HEK293T (cell line): ENCODE data around the gene PBXIP1.
"Not testable (repeated sequence)": the region's sequence is repeated elsewhere in the genome, so short reads cannot be mapped to it uniquely, and the experiment has no call there.

Experiments used
- CTCF ChIA-PET: fragments of 350-600 bp; formaldehyde crosslinking; extraction: SDS; loops from one replicate; lab custom pipeline; 2021; ENCODE audit warnings: antibody characterized with exemption, inconsistent platforms; lab: Yijun Ruan, JAX
- POLR2A ChIA-PET: fragments of 350-600 bp; formaldehyde crosslinking; extraction: SDS; loops from one replicate; lab custom pipeline; 2020; ENCODE audit warnings: antibody characterized with exemption, inconsistent platforms; lab: Yijun Ruan, JAX
- DNase-seq: peaks from one replicate; pipeline ENCODE4 v3.0.0; 2012; ENCODE audit warnings: mixed read lengths; ENCODE audit errors: extremely low spot score
- ARNT ChIP-seq: fragments of 450-650 bp; IDR thresholded peaks from 2 replicates; pipeline ENCODE4 v1.6.1; 2017; ENCODE audit warnings: mild to moderate bottlenecking
- BHLHE40 ChIP-seq: fragments of 450-650 bp; IDR thresholded peaks from 2 replicates; pipeline ENCODE4 v1.6.1; 2016; ENCODE audit warnings: mild to moderate bottlenecking, moderate library complexity, borderline replicate concordance
- CTBP1 ChIP-seq: fragments of 450-650 bp; IDR thresholded peaks from 2 replicates; pipeline ENCODE4 v1.6.1; 2016; ENCODE audit warnings: borderline replicate concordance
- ELF4 ChIP-seq: fragments of 450-650 bp; IDR thresholded peaks from 2 replicates; pipeline ENCODE4 v1.6.1; 2017; ENCODE audit warnings: antibody characterized with exemption
- FOXA1 ChIP-seq: fragments of 450-650 bp; IDR thresholded peaks from 2 replicates; pipeline ENCODE4 v1.6.1; 2016; ENCODE audit warnings: mild to moderate bottlenecking
- FOXK2 ChIP-seq: fragments of 450-650 bp; IDR thresholded peaks from 2 replicates; pipeline ENCODE4 v1.6.1; 2016; ENCODE audit warnings: mild to moderate bottlenecking
- FOXM1 ChIP-seq: fragments of 450-650 bp; IDR thresholded peaks from 2 replicates; pipeline ENCODE4 v1.6.1; 2017; ENCODE audit warnings: mild to moderate bottlenecking, borderline replicate concordance
- HDGF ChIP-seq: fragments of 450-650 bp; IDR thresholded peaks from 2 replicates; pipeline ENCODE4 v1.6.1; 2017; ENCODE audit warnings: antibody characterized with exemption, borderline replicate concordance
- L3MBTL2 ChIP-seq: fragments of 450-650 bp; conservative IDR thresholded peaks from 2 replicates; pipeline ENCODE4 v1.6.1; 2016; ENCODE audit warnings: mild to moderate bottlenecking
- LEF1 ChIP-seq: fragments of 450-650 bp; IDR thresholded peaks from 2 replicates; pipeline ENCODE4 v1.6.1; 2017; ENCODE audit warnings: mild to moderate bottlenecking, borderline replicate concordance
- NFRKB ChIP-seq: fragments of 450-650 bp; IDR thresholded peaks from 2 replicates; pipeline ENCODE4 v1.6.1; 2016; ENCODE audit warnings: mild to moderate bottlenecking, moderate library complexity
- SP1 ChIP-seq: fragments of 450-650 bp; IDR thresholded peaks from 2 replicates; pipeline ENCODE4 v1.6.1; 2017
- SUZ12 ChIP-seq: fragments of 450-650 bp; IDR thresholded peaks from 2 replicates; pipeline ENCODE4 v1.6.1; 2016; ENCODE audit warnings: mild to moderate bottlenecking
- TARDBP ChIP-seq: fragments of 450-650 bp; IDR thresholded peaks from 2 replicates; pipeline ENCODE4 v1.6.1; 2016
- ZNF384 ChIP-seq: fragments of 450-650 bp; IDR thresholded peaks from 2 replicates; pipeline ENCODE4 v1.6.1; 2016
- TF ChIP-seq, protein P1 (sequence below): fragments of 450-650 bp; IDR thresholded peaks from 2 replicates; pipeline ENCODE4 v1.6.1; 2016

Gene PBXIP1

GRCh38 chr1:154988058-154988954, 32.4 kb upstream of the PBXIP1 start:
- POLR2A ChIA-PET = interaction anchor here (0.8 to 1.9 kb wide), 5 partner anchors 11 to 31 kb away, joined by 3 to 5 read pairs (median 3); partner anchors contain the start of gene SHC1
- CTCF ChIA-PET = interaction anchor here (1.2 kb wide), 1 partner anchor 73 kb away, joined by 3 read pairs; no protein-coding TSS in a partner anchor
- TF ChIP-seq ZNF384 (no peak), SP1 (no peak), FOXM1 (no peak), ELF4 (no peak), L3MBTL2 (no peak), NFRKB (no peak), ARNT (no peak), HDGF (no peak), BHLHE40 (no peak), TARDBP (no peak), CTBP1 (no peak), LEF1 (no peak), FOXK2 (no peak), FOXA1 (no peak), SUZ12 (no peak)
- TF ChIP-seq, protein P1, sequence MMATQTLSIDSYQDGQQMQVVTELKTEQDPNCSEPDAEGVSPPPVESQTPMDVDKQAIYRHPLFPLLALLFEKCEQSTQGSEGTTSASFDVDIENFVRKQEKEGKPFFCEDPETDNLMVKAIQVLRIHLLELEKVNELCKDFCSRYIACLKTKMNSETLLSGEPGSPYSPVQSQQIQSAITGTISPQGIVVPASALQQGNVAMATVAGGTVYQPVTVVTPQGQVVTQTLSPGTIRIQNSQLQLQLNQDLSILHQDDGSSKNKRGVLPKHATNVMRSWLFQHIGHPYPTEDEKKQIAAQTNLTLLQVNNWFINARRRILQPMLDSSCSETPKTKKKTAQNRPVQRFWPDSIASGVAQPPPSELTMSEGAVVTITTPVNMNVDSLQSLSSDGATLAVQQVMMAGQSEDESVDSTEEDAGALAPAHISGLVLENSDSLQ = no peak
- no peak for DNase-seq

DNA sequence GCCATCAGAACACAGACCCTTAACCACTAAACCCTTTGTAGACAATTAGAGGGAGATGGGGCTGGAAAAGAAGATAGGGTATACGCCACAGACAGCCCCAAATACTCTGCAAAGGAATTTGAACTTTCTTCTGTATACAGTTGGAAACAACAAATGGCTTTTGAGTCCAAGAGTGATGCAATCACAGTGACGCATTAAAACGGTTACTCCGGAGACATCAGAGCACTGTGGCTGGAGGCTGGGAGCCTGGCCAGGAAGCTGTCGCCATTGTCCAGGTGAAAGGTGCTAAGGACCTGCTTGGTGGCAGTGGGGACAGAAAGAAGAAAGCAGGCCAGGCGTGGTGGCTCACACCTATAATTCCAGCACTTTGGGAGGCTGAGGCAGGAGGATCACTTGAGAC, 31.4 kb upstream of the PBXIP1 start:
- no peak for DNase-seq
- POLR2A ChIA-PET = interaction anchor here (1.1 to 1.9 kb wide), 2 partner anchors 12 to 30 kb away, joined by 3 to 5 read pairs; no protein-coding TSS in a partner anchor
- TF ChIP-seq SP1 = no peak
- TF ChIP-seq BHLHE40 = no peak
- TF ChIP-seq FOXM1 = no peak
- TF ChIP-seq, protein P1 = no peak
- TF ChIP-seq ARNT = no peak
- no peak for TF ChIP-seq TARDBP
- no peak for TF ChIP-seq CTBP1
- TF ChIP-seq ZNF384 = no peak
- TF ChIP-seq ELF4 = no peak
- TF ChIP-seq SUZ12 = no peak
- no peak for TF ChIP-seq LEF1
- no peak for TF ChIP-seq HDGF
- CTCF ChIA-PET = no interaction called here

DNA sequence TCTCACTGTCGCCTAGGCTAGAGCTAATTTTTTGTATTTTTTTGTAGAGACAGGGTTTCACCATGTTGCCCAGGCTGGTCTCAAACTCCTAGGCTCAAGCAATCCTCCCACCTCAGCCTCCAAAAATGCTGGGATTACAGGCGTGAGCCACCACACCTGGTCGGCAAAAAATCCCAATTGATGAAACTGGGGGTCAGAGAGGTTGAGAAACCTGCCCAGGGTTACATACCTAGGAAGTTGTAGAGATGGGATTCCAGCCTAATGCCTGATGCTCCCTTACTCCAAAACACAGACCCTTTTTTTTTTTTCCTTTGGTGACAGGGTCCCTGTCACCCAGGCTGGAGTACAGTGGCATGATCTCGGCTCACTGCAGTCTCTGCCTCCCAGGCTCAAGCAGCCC, 30.8 kb upstream of the PBXIP1 start:
- DNase-seq, CTCF ChIA-PET, POLR2A ChIA-PET: not testable (repeated sequence)

DNA sequence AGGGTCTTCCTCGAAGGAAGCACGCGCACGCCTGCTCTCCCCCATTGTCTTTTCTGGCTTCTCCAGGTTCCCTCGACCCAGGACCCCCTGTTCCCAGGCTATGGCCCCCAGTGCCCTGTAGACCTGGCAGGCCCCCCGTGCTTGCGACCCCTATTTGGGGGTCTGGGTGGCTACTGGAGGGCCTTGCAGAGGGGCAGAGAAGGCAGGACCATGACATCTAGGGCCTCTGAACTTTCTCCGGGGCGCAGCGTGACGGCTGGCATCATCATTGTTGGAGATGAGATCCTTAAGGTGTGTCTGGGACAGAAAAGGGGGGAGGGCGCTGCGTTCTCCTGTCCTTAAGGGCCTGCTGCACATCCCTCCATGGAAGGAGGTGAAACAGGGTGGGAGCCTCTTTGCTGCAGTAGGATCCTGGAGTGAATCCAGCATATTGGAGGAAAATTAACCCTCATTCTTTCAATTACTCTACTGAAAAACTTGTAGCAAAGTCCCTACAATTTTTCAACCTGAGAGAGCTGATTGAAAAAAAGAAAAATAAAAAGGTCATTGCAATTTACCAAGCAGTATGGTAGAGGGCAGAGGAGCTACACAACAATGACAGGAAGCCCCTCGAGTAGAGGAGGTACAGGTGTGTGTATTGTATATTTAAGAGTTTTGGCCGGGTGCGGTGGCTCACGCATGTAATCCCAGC, 28.0 kb upstream of the PBXIP1 start:
- CTCF ChIA-PET = interaction anchor here (0.9 to 2.9 kb wide), 3 partner anchors 11 to 34 kb away, joined by 3 to 26 read pairs (median 7); partner anchors contain the start of gene LENEP
- TF ChIP-seq TARDBP = no peak
- no peak for TF ChIP-seq CTBP1
- TF ChIP-seq, protein P1 = no peak
- TF ChIP-seq LEF1 = no peak
- TF ChIP-seq FOXM1 = no peak
- TF ChIP-seq FOXA1 = no peak
- no peak for TF ChIP-seq SP1
- TF ChIP-seq L3MBTL2 = no peak
- TF ChIP-seq BHLHE40 = no peak
- TF ChIP-seq ELF4 = no peak
- no peak for TF ChIP-seq NFRKB
- POLR2A ChIA-PET = interaction anchor here (0.9 to 3.7 kb wide), 14 partner anchors 10 to 92 kb away, joined by 3 to 58 read pairs (median 5); partner anchors contain the start of genes ADAM15, CKS1B, LENEP and PBXIP1
- DNase-seq = no peak

DNA sequence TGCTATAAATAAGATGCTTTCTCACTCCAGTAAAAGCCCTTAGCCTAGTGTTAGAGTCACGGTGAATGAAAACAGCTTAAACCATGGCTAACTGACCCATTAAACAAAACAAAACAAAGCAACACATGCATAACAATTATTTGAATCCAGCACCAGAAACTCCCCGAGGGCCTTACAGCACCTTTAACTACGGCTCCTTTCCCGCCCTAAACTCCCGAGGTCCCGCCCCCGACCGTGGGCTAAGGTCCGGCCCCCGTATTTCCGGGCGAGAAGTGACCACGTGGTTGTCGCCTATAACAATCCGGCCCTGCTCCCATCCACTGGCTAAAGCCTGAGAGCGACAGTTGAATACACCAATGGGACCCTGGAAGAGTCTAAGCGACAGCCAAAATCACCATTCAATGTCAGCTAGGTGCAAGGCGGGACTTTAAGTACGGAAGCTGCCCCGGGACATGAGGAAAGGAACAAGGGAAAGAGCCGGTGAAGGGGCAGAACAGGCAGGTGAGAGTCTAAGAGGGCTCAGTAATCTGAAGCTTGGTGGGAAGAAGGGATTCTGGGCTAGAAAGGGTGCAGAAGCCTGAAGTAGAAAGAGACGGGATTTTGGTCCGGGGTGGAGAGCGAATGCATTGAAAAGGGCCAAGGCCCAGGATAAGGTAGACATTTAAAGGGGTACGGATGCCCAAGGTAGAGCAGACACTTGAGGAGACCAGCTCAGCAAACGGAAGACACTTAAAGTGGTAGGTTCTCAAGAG, 27.2 kb upstream of the PBXIP1 start, which contains the start of gene FLAD1:
FLAD1 (plus strand) TSS at position 448 of the 752 bp plus-strand sequence. CDS start 351 bp downstream, outside the sequence.
- TF ChIP-seq L3MBTL2 (peak; percentile 98), HDGF (no peak), FOXM1 (peak; percentile 65; the same call in 1 of the 2 replicates), FOXK2 (no peak; the same call in 1 of the 2 replicates), ELF4 (peak; percentile 98), LEF1 (no peak), ZNF384 (no peak)
- TF ChIP-seq, protein P1 = peak; percentile 100
- DNase-seq = peak; percentile 99
- ChIA-PET POLR2A (interaction anchor here (0.9 to 3.7 kb wide), 16 partner anchors 11 to 92 kb away, joined by 3 to 58 read pairs (median 4); partner anchors contain the start of genes ADAM15, CKS1B, LENEP and PBXIP1), CTCF (interaction anchor here (0.9 to 2.9 kb wide), 5 partner anchors 12 to 39 kb away, joined by 3 to 26 read pairs (median 7); partner anchors contain the start of gene LENEP)
